Rectal smooth muscle tissue (tissue), 1 donor: Measurements from ENCODE around the gene C2CD3.

ENCODE experiments used
- H3K27ac ChIP-seq: one replicate; pipeline ENCODE4 v1.7.0; 2013; ENCODE audit warnings: low read depth, low read length, inconsistent platforms
- H3K27me3 ChIP-seq: one replicate; pipeline ENCODE4 v1.7.0; 2013; ENCODE audit warnings: low read length; ENCODE audit not compliant: control insufficient read depth, insufficient read depth
- H3K36me3 ChIP-seq: one replicate; pipeline ENCODE4 v1.7.0; 2013; ENCODE audit warnings: low read length; ENCODE audit not compliant: control insufficient read depth, insufficient read depth
- H3K4me1 ChIP-seq: one replicate; pipeline ENCODE4 v1.7.0; 2013; ENCODE audit warnings: low read length; ENCODE audit not compliant: control insufficient read depth, insufficient read depth
- H3K4me3 ChIP-seq: one replicate; pipeline ENCODE4 v1.7.0; 2013; ENCODE audit warnings: low read length
- H3K9ac ChIP-seq: one replicate; pipeline ENCODE4 v1.7.0; 2013; ENCODE audit warnings: low read length

Gene C2CD3

GRCh38 chr11:74170694-74171629, at the start of gene C2CD3, which contains the start of gene PPME1:
Gene C2CD3, minus strand, starts transcription at chr11:74171002. Its CDS starts 210 bp downstream, at chr11:74170792.
Gene PPME1, plus strand, starts transcription at chr11:74171289. Its CDS starts 133 bp downstream, at chr11:74171422.
- H3K9ac ChIP-seq = peak within 1 kb of the TSS; percentile 80
- H3K4me3 ChIP-seq = peak within 1 kb of the TSS; percentile 94
- H3K27ac ChIP-seq = peak within 1 kb of the TSS; percentile 92
- no peaks in the 10 kb centered on the region for H3K27me3 ChIP-seq
- H3K4me1 ChIP-seq = peaks cover 13% of the 10 kb centered on the region
- no peaks in the 10 kb centered on the region for H3K36me3 ChIP-seq

- no peaks in the 10 kb centered on the region for H3K4me1 ChIP-seq
- no peak overlapping the region for H3K9ac ChIP-seq
- H3K4me3 ChIP-seq = no peak overlapping the region
- H3K27me3 ChIP-seq = no peaks in the 10 kb centered on the region
- H3K36me3 ChIP-seq = no peaks in the 10 kb centered on the region
- H3K27ac ChIP-seq = no peak overlapping the region
Measured at GRCh38 chr11:74220376-74220775, 49.6 kb upstream of the C2CD3 start.

GRCh38 chr11:74212533-74212932, 41.7 kb upstream of the C2CD3 start:
- no peak overlapping the region for H3K9ac ChIP-seq
- H3K27me3 ChIP-seq = no peaks in the 10 kb centered on the region
- no peak overlapping the region for H3K27ac ChIP-seq
- H3K36me3 ChIP-seq = no peaks in the 10 kb centered on the region
- H3K4me1 ChIP-seq = no peaks in the 10 kb centered on the region
- H3K4me3 ChIP-seq = no peak overlapping the region

GRCh38 chr11:74208507-74208906, 37.7 kb upstream of the C2CD3 start:
- H3K9ac ChIP-seq = no peak overlapping the region
- no peak overlapping the region for H3K4me3 ChIP-seq
- no peak overlapping the region for H3K27ac ChIP-seq
- H3K36me3 ChIP-seq = no peaks in the 10 kb centered on the region
- no peaks in the 10 kb centered on the region for H3K27me3 ChIP-seq
- H3K4me1 ChIP-seq = no peaks in the 10 kb centered on the region

- Histone ChIP-seq H3K36me3 (no peaks in the 10 kb centered on the region), H3K9ac (no peak overlapping the region), H3K4me3 (no peak overlapping the region), H3K27me3 (no peaks in the 10 kb centered on the region), H3K27ac (no peak overlapping the region), H3K4me1 (no peaks in the 10 kb centered on the region)
Measured at GRCh38 chr11:74206746-74207145, 35.9 kb upstream of the C2CD3 start.

- Histone ChIP-seq H3K27ac (no peak overlapping the region), H3K4me3 (no peak overlapping the region), H3K36me3 (no peaks in the 10 kb centered on the region), H3K4me1 (no peaks in the 10 kb centered on the region), H3K27me3 (no peaks in the 10 kb centered on the region), H3K9ac (no peak overlapping the region)
Measured at GRCh38 chr11:74205181-74205580, 34.4 kb upstream of the C2CD3 start.

GRCh38 chr11:74204701-74205100, 33.9 kb upstream of the C2CD3 start:
- no peaks in the 10 kb centered on the region for H3K36me3 ChIP-seq

GRCh38 chr11:74203966-74204365, 33.2 kb upstream of the C2CD3 start:
- Histone ChIP-seq H3K27ac (no peak overlapping the region), H3K36me3 (no peaks in the 10 kb centered on the region)

More at GRCh38 chr11:74204701-74205100, 33.9 kb upstream of the C2CD3 start:
- Histone ChIP-seq H3K27me3 (no peaks in the 10 kb centered on the region), H3K27ac (no peak overlapping the region), H3K4me3 (no peak overlapping the region), H3K4me1 (no peaks in the 10 kb centered on the region), H3K9ac (no peak overlapping the region)

GRCh38 chr11:74196781-74197486, 26.1 kb upstream of the C2CD3 start:
- Histone ChIP-seq H3K4me3 (no peak overlapping the region), H3K9ac (no peak overlapping the region), H3K4me1 (no peaks in the 10 kb centered on the region), H3K27me3 (no peaks in the 10 kb centered on the region), H3K27ac (no peak overlapping the region), H3K36me3 (peaks cover 2% of the 10 kb centered on the region)

More at GRCh38 chr11:74203966-74204365, 33.2 kb upstream of the C2CD3 start:
- H3K27me3 ChIP-seq = no peaks in the 10 kb centered on the region
- H3K4me3 ChIP-seq = no peak overlapping the region
- H3K9ac ChIP-seq = no peak overlapping the region
- no peaks in the 10 kb centered on the region for H3K4me1 ChIP-seq

GRCh38 chr11:74195828-74196227, 25.0 kb upstream of the C2CD3 start:
- Histone ChIP-seq H3K9ac (no peak overlapping the region), H3K4me1 (no peaks in the 10 kb centered on the region), H3K4me3 (no peak overlapping the region), H3K27me3 (no peaks in the 10 kb centered on the region), H3K36me3 (peaks cover 2% of the 10 kb centered on the region), H3K27ac (no peak overlapping the region)

GRCh38 chr11:74185695-74186094, 14.9 kb upstream of the C2CD3 start:
- no peaks in the 10 kb centered on the region for H3K27me3 ChIP-seq
- no peak overlapping the region for H3K27ac ChIP-seq
- H3K4me1 ChIP-seq = no peaks in the 10 kb centered on the region
- no peak overlapping the region for H3K9ac ChIP-seq
- no peaks in the 10 kb centered on the region for H3K36me3 ChIP-seq
- H3K4me3 ChIP-seq = no peak overlapping the region

- H3K36me3 ChIP-seq = no peaks in the 10 kb centered on the region
- H3K4me1 ChIP-seq = no peaks in the 10 kb centered on the region
- H3K9ac ChIP-seq = no peak overlapping the region
- H3K4me3 ChIP-seq = no peak overlapping the region
- no peaks in the 10 kb centered on the region for H3K27me3 ChIP-seq
- no peak overlapping the region for H3K27ac ChIP-seq
Measured at GRCh38 chr11:74185285-74185684, 14.5 kb upstream of the C2CD3 start.
